GM12878 (cell line): Measurements from ENCODE around the gene SLAMF9. TPM values are rescaled to one million over a fixed set of nuclear protein-coding genes. Genes with fewer than 3 reads are reported as not detected.
A peak's percentile ranks its signal among the peaks of the same experiment; 100 is the strongest.

ENCODE experiments used
- BCL3 ChIP-seq: IDR thresholded peaks from 2 replicates; pipeline ENCODE4 v1.6.1; 2011; ENCODE audit warnings: borderline replicate concordance, low read depth, mild to moderate bottlenecking, moderate library complexity, low read length; ENCODE audit not compliant: insufficient read depth, poor library complexity, severe bottlenecking
- CBX3 ChIP-seq: fragments of 200-600 bp; sonication (generic); IDR thresholded peaks from 2 replicates; pipeline ENCODE4 v1.6.1; 2016; ENCODE audit warnings: low read depth, borderline replicate concordance
- E4F1 ChIP-seq: fragments of 450-650 bp; IDR thresholded peaks from 2 replicates; pipeline ENCODE4 v1.6.1; 2018; ENCODE audit warnings: borderline replicate concordance, mild to moderate bottlenecking; ENCODE audit not compliant: partially characterized antibody
- GABPA ChIP-seq: IDR thresholded peaks from 2 replicates; pipeline ENCODE4 v1.6.1; 2014; ENCODE audit warnings: antibody characterized with exemption, low read depth, mild to moderate bottlenecking, inconsistent platforms
- JUND ChIP-seq: IDR thresholded peaks from 2 replicates; pipeline ENCODE4 v1.6.1; 2012; ENCODE audit warnings: low read depth, mild to moderate bottlenecking, low read length, improper control_type of control experiment, moderate library complexity
- MYC ChIP-seq: IDR thresholded peaks from 2 replicates; pipeline ENCODE4 v1.6.1; 2011; ENCODE audit warnings: mild to moderate bottlenecking, low read length, moderate library complexity, inconsistent platforms; ENCODE audit not compliant: insufficient read depth, insufficient replicate concordance, insufficient read length, severe bottlenecking
- NFYA ChIP-seq: IDR thresholded peaks from 2 replicates; pipeline ENCODE4 v1.6.1; 2011; ENCODE audit warnings: low read depth, mild to moderate bottlenecking, low read length, improper control_type of control experiment, borderline replicate concordance
- NR2F1 ChIP-seq: fragments of 450-650 bp; conservative IDR thresholded peaks from 2 replicates; pipeline ENCODE4 v1.6.1; 2017; ENCODE audit warnings: mild to moderate bottlenecking
- POLR2A ChIP-seq: IDR thresholded peaks from 2 replicates; pipeline ENCODE4 v1.6.1; 2011; ENCODE audit warnings: low read depth, mild to moderate bottlenecking, low read length
- POLR2AphosphoS5 ChIP-seq: IDR thresholded peaks from 2 replicates; pipeline ENCODE4 v1.6.1; 2011; ENCODE audit warnings: mild to moderate bottlenecking, low read length, inconsistent platforms
- PRDM15 ChIP-seq: fragments of 450-650 bp; formaldehyde crosslinking; IDR thresholded peaks from 2 replicates; pipeline ENCODE4 v1.4.0; 2020; ENCODE audit warnings: mild to moderate bottlenecking, moderate library complexity
- REST ChIP-seq: IDR thresholded peaks from 2 replicates; pipeline ENCODE4 v1.6.1; 2012; ENCODE audit warnings: mild to moderate bottlenecking, low read depth, low read length
- SMC3 ChIP-seq: IDR thresholded peaks from 2 replicates; pipeline ENCODE4 v1.6.1; 2011; ENCODE audit warnings: low read length, improper control_type of control experiment, borderline replicate concordance
- SP1 ChIP-seq: IDR thresholded peaks from one replicate; pipeline ENCODE4 v1.6.1; 2011; ENCODE audit warnings: low read depth, low read length
- SUPT20H ChIP-seq: IDR thresholded peaks from 2 replicates; pipeline ENCODE4 v1.6.1; 2011; ENCODE audit warnings: low read depth, mild to moderate bottlenecking, low read length, moderate library complexity, borderline replicate concordance; ENCODE audit not compliant: control insufficient read depth
- ZNF24 ChIP-seq: fragments of 450-650 bp; IDR thresholded peaks from 2 replicates; pipeline ENCODE4 v1.6.1; 2017; ENCODE audit warnings: antibody characterized with exemption, mild to moderate bottlenecking
- ZNF384 ChIP-seq: IDR thresholded peaks from 2 replicates; pipeline ENCODE4 v1.6.1; 2012; ENCODE audit warnings: low read depth, mild to moderate bottlenecking, low read length, improper control_type of control experiment, borderline replicate concordance
- polyA plus RNA-seq, 11 experiments: library from polyadenylated mRNA; depleted of rRNA in 4 of 11; unstranded in 6 of 11; stranded (reverse) in 5 of 11; fragments of >200 nt; fragmentation: Nextera tagmentation in 4 of 11; fragmentation: Illumina TruSeq in 1 of 11; extraction: Ambion mirVana in 4 of 11; extraction: Trizol in 1 of 11; gene quantifications; 1 replicate in 1 of 11; 2 replicates in 10 of 11; pipeline versions ENCODE4 v1.2.1 to v1.2.3, GENCODE V29; 2011 to 2016; ENCODE audit warnings: inconsistent platforms in 2 of 11, missing spikeins in 2 of 11, low read depth in 1 of 11
- total RNA-seq, 4 experiments: library from RNA; depleted of rRNA in 3 of 4; stranded (reverse); fragments of >200 nt in 3 of 4; fragmentation: Illumina TruSeq in 1 of 4; extraction: Trizol in 1 of 4; gene quantifications; 2 replicates each; pipeline versions ENCODE4 v1.2.1 to v1.2.3, GENCODE V29; 2013 to 2021

Gene SLAMF9
- total and polyA plus RNA-seq, 10 of the 15 experiments (the other 5 are each of a cell fraction or from before 2014, with no cell fraction given) = not detected

GRCh38 chr1:159924791-159925718, 29.0 kb downstream of the SLAMF9 start, which contains the start of gene TAGLN2 (continued):
- TF ChIP-seq E4F1 = peak; percentile 60
- no peak for TF ChIP-seq JUND
- TF ChIP-seq MYC = peak; percentile 68
- no peak for TF ChIP-seq ZNF24
- no peak for TF ChIP-seq GABPA
- peak; percentile 98 for TF ChIP-seq POLR2AphosphoS5
- peak; percentile 99 for TF ChIP-seq POLR2A
- TF ChIP-seq REST = no peak
- TF ChIP-seq CBX3 = no peak
- TF ChIP-seq PRDM15 = no peak
- TF ChIP-seq NFYA = no peak
- peak; percentile 85 for TF ChIP-seq SP1
- TF ChIP-seq NR2F1 = peak; percentile 80
- no peak for TF ChIP-seq SMC3
- no peak for TF ChIP-seq BCL3
- 0 out of 2 replicates have a peak, but pooled peaks have one; percentile 11 for TF ChIP-seq ZNF384
- TF ChIP-seq SUPT20H = no peak
